Left cardiac atrium (tissue), 4 donors: ENCODE results near the gene LDLRAD1. TPM values are rescaled to one million over a fixed set of nuclear protein-coding genes. Genes with fewer than 3 reads are reported as not detected.
A peak's percentile ranks its signal among the peaks of the same experiment; 100 is the strongest.
"Not testable (repeated sequence)": the region's sequence is repeated elsewhere in the genome, so short reads cannot be mapped to it uniquely, and the experiment has no call there.

Source experiments
- ATAC-seq, 2 donors: fragments of 200-7000 bp; cut with Tn5 transposase; one replicate each; pipeline ENCODE4 v1.9.1; 2020; ENCODE audit warnings: mild to moderate bottlenecking in 2 of 2, moderate library complexity in 2 of 2
- DNase-seq: peaks from one replicate; pipeline ENCODE4 v3.0.0-alpha.2; 2020
- intact Hi-C, 2 donors: fragments of 100-400 bp; cut with DNase I; formaldehyde crosslinking; loops; one replicate each; pipeline versions ENCODE4 v1.14.1 to v1.15.1; 2022 to 2023
- long read RNA-seq: library from polyadenylated mRNA; unstranded; transcript quantifications from one replicate; pipeline ENCODE4 v2.0.0, GENCODE V29; 2021
- total RNA-seq, 2 donors: library from RNA; stranded (reverse); fragmentation: NEBNext Ultra II Directional; extraction: Animal tissue kit (Norgen Biotek cat#: 25700); gene quantifications; one replicate each; pipeline ENCODE4 v1.2.1, GENCODE V29; 2021
- donor health status: DM: no; HTN: yes; CAD: no.
- donor health status: DM: no; HTN: yes; CAD: no; lungs with severe emphysema.
- donor health status: DM: yes; HTN: yes; CAD: no.
- donor health status: Dilated cardiomyopathy.

The LDLRAD1 gene
- not detected for total RNA-seq
- long read RNA-seq = 0 reads

- ATAC-seq (no peak), DNase-seq (no peak)
- intact Hi-C loops = no loop called here
Observed at GRCh38 chr1:54017979-54018378, at the start of gene LDLRAD1. LDLRAD1 (minus strand) TSS chr1:54018186; CDS start chr1:54018112, 74 bp downstream.

DNA sequence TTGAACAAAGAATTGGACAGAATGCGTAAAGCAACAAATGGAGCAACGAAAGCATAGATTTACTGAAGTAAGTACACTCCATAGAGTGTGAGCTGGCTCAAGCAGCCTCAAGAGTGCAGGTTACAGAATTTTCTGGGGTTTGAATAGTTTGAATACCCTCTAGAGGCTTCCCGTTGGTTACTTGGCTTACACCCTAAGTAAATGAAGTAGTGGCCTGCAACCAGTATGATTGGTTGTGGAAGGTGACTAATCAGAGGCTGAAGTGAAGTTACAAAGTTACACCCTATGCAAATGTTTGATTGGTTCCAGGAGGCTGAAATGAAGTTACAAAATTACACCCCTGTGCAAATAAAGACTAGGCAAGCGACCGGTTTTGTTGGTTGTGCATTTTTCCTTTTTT is 46.3 kb upstream of the LDLRAD1 start:
- intact Hi-C loops = no loop called here
- ATAC-seq = no peak
- no peak for DNase-seq

DNA sequence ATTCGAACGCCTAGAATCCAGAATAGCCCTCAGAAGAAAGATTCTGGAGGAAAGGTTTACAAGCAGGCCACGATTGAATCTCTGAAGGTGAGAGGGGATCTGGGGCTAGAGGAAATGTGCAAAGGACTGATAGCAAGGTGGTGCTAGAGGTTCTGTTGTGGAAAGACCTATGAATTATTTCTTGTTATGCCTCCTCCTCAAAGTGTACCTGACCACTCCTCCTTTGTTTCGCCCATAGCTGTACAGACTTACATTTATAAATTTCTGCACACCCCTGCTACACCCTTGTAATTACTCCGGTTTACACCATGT is 36.4 kb upstream of the LDLRAD1 start:
- no peak for DNase-seq
- intact Hi-C loops = loop anchor here in 1 of 2 donors (10.0 kb wide), 1 partner anchor 350 kb away; the partner anchor contains the start of gene SSBP3
- no peak for ATAC-seq

GRCh38 chr1:54053745-54054437 is 35.9 kb upstream of the LDLRAD1 start:
- DNase-seq (no peak), ATAC-seq (peak in 1 of 2 donors; percentile 8)
- intact Hi-C loops = loop anchor here in 1 of 2 donors (10.0 kb wide), 1 partner anchor 351 kb away; the partner anchor contains the start of gene SSBP3

- ATAC-seq (peak; percentile 97), DNase-seq (peak; percentile 98)
- intact Hi-C loops = loop anchor here in 1 of 2 donors (10.0 kb wide), 1 partner anchor 352 kb away; the partner anchor contains the start of gene SSBP3
Observed at GRCh38 chr1:54052934-54053744, 35.2 kb upstream of the LDLRAD1 start, which contains the start of the genes TCEANC2 and TMEM59. TCEANC2 (plus strand) TSS chr1:54053608; CDS start chr1:54054423, 815 bp downstream. TMEM59 (minus strand) TSS chr1:54053204; CDS start chr1:54053188, 16 bp downstream.

GRCh38 chr1:54052431-54052933 is 34.5 kb upstream of the LDLRAD1 start:
- intact Hi-C loops = loop anchor here in 1 of 2 donors (10.0 kb wide), 1 partner anchor 352 kb away; the partner anchor contains the start of gene SSBP3
- ATAC-seq (peak; percentile 29 to 34), DNase-seq (no peak)

- intact Hi-C loops = loop anchor here in 1 of 2 donors (10.0 kb wide), 1 partner anchor 353 kb away; the partner anchor contains the start of gene SSBP3
- DNase-seq = no peak
- no peak for ATAC-seq
Observed at GRCh38 chr1:54051933-54052430, 34.0 kb upstream of the LDLRAD1 start.

DNA sequence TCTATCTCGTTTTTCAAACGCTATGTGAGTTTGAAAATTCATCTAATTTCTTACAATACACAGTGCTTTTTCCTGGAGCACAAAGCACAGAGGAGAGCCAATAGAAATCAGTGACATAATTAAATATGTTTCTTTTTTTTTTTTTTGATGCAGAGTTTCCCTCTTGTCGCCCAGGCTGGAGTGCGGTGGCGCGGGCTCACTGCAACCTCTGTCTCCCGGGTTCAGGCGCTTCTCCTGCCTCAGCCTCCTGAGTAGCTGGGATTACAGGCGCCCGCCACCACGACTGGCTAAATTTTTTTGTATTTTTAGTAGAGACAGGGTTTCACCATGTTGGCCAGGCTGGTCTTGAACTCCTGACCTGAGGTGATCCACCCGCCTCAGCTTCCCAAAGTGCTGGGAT is 32.4 kb upstream of the LDLRAD1 start:
- intact Hi-C loops = loop anchor here in 1 of 2 donors (10.0 kb wide), 1 partner anchor 354 kb away; the partner anchor contains the start of gene SSBP3
- not testable (repeated sequence) for DNase-seq, ATAC-seq

DNA sequence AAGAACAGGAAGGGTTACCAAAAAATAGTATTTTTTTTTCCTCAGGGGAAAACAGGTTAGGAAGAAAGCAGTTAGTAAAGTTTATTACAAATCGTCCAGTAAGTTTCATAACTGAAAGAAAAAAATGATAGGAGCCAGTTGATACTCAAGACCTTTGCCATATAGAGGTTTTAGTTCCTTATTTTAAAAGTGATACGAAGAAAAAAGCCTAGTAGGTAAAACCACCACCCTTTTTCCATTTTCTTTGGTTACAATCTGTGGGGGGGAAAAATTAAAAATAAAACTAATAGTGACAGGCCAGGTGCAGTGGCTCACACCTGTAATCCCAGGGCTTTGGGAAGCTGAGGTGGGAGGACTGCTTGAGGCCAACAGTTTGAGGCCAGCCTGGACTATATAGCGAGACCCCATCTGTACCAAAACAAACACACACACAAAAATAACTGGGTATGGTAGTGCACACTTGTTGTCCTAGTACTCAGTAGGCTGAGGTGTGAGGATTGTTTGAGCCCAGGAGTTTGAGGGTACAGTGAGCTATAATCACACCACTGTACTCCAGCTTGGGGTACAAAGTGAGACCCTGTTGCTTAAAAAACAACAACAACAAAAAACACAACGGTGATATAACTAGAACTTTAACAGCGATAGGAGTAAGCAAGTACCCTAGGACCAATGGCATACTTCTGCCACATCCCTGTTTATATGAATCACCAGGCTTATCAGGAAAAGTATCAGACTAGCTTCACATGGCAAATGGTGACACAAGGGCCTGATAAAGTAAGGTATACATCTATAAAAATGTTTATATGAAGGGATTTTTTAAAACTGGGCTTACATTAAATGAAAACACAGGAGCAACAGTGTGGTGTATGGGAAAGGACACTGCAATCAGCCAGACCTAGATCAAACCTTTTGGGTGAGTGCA is 29.7 kb upstream of the LDLRAD1 start:
- DNase-seq (no peak), ATAC-seq (no peak)
- intact Hi-C loops = no loop called here

GRCh38 chr1:54046671-54047383 is 28.8 kb upstream of the LDLRAD1 start:
- intact Hi-C loops = no loop called here
- DNase-seq (no peak), ATAC-seq (no peak)

GRCh38 chr1:54045496-54045895 is 27.5 kb upstream of the LDLRAD1 start:
- no peak for ATAC-seq
- no peak for DNase-seq
- intact Hi-C loops = no loop called here

- no peak for DNase-seq
- intact Hi-C loops = no loop called here
- ATAC-seq = no peak
Observed at GRCh38 chr1:54041806-54042205, 23.8 kb upstream of the LDLRAD1 start.

GRCh38 chr1:54037476-54037875 is 19.5 kb upstream of the LDLRAD1 start:
- intact Hi-C loops = no loop called here
- ATAC-seq (no peak), DNase-seq (no peak)

DNA sequence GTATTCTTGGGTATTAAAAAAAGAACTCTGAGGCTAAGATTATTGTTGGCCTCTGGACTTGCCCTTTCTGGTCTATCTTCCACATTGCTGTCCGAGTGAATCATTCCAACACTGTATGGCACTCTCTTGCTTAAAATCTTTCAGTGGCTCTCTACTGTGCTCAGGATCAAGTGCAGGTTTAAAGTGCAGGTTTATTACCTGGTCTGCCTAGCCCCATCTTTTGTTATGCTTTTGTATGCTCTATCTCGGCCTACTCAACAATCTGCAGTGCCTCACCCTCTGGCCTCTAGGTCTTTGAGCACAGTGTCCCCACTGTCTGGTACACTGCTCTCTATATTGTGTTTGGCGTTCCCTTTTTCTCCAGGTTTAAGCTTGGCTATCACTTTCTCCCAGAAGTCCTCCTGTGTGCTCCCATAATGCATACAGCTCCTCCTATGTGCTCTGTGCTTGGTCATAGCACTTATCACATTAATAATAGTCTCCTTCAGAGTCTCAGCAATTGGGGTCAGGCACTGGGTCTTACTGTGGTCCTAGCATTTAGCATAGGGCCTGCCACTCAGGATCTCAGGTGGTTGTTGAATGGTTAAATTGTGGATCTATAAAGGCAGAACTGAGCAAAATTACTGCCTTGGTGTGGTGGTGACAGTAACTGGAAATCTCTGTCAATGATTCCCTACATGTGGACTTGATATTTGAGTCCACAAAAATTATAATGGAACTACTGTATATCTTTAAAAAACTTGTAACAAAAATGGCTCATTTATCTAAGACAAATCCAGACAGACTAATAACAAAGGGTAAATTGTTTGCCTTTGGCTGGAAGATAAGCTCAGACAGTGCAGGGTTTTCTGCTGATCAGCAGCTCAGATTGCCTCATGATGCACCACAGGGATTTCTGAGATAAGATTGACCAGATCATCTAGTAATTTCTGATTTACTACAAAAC is 10.6 kb upstream of the LDLRAD1 start:
- no peak for DNase-seq
- intact Hi-C loops = no loop called here
- peak in 1 of 2 donors; percentile 44 for ATAC-seq

DNA sequence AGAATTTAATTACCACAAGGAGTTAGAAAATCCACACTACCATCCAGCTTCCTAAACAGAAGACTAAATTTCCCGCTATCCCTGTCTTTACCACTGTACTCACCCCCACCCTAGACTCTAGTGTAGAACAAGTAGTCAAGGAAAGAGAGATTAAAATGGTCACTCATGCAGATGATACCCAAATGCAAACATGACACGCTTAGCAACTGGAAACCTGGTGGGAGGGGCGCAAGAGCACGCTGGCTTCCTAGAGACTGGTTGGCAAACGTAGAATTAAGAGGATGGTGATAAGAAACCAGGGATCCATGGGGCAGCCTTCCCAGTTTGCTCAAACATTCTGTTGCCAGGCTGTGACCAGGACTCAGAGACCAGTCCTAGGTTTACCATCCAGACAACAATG is 9.9 kb upstream of the LDLRAD1 start:
- DNase-seq (no peak), ATAC-seq (peak; percentile 38 to 69)
- intact Hi-C loops = no loop called here

GRCh38 chr1:54024811-54025210 is 6.8 kb upstream of the LDLRAD1 start:
- ATAC-seq, DNase-seq, intact Hi-C loops: not testable (repeated sequence)

- ATAC-seq (no peak), DNase-seq (no peak)
- intact Hi-C loops = no loop called here
Observed at GRCh38 chr1:54024358-54024757, 6.4 kb upstream of the LDLRAD1 start.
